ENCODE measurements around the gene RFPL4A.

GRCh38 chr19:55766466-55766865, 7.6 kb downstream of the RFPL4A start:
- TF ChIP-seq YY1 (IDR thresholded peaks at IDR 0.05; ENCODE audit: insufficient read depth, insufficient read length) = no peak
- no peak for TF ChIP-seq SUZ12 (IDR thresholded peaks at IDR 0.05; ENCODE audit: extremely low read depth, insufficient read depth, insufficient read length)
- no peak for TF ChIP-seq ZNF274 (IDR thresholded peaks at IDR 0.05; ENCODE audit: low read depth, low read length)
